ENCODE data around the gene TDP1. TPM values are rescaled to one million over a fixed set of nuclear protein-coding genes. Genes with fewer than 3 reads are reported as not detected.

TDP1 gene
- total RNA-seq, 4 donors from 2014 or later: 7.5 to 9.7 (median 8.4) TPM

- Histone ChIP-seq H3K27ac (replicated peaks in 1 of 4) (no peak overlapping the region), H3K4me3 (no peak overlapping the region), H3K4me1 (no peaks in the 10 kb centered on the region), H3K27me3 (no peaks in the 10 kb centered on the region), H3K36me3 (peaks cover under 1 to 88% (median 35%) of the 10 kb centered on the region in 4 donors), H3K9me3 (no peaks in the 10 kb centered on the region)
- TF ChIP-seq EP300 (IDR thresholded peaks at IDR 0.05) (no peak), POLR2AphosphoS5 (IDR thresholded peaks at IDR 0.05) (no peak), POLR2A (IDR thresholded peaks at IDR 0.05; ENCODE audit: low read depth) (no peak)
- TF ChIP-seq, protein P1, sequence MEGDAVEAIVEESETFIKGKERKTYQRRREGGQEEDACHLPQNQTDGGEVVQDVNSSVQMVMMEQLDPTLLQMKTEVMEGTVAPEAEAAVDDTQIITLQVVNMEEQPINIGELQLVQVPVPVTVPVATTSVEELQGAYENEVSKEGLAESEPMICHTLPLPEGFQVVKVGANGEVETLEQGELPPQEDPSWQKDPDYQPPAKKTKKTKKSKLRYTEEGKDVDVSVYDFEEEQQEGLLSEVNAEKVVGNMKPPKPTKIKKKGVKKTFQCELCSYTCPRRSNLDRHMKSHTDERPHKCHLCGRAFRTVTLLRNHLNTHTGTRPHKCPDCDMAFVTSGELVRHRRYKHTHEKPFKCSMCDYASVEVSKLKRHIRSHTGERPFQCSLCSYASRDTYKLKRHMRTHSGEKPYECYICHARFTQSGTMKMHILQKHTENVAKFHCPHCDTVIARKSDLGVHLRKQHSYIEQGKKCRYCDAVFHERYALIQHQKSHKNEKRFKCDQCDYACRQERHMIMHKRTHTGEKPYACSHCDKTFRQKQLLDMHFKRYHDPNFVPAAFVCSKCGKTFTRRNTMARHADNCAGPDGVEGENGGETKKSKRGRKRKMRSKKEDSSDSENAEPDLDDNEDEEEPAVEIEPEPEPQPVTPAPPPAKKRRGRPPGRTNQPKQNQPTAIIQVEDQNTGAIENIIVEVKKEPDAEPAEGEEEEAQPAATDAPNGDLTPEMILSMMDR (IDR thresholded peaks at IDR 0.05): no peak
- no peak for DNase-seq (ENCODE audit: extremely low spot score)
- WGBS: 79% methylated on average over 5 of the region's 5 CpGs
- intact Hi-C loops (cut with DNase I): no loop called here
Measured at GRCh38 chr14:89986462-89987160, 30.9 kb downstream of the TDP1 start.

GRCh38 chr14:89987161-89987475 is 31.4 kb downstream of the TDP1 start:
- Histone ChIP-seq H3K36me3 (peaks cover 6 to 85% (median 30%) of the 10 kb centered on the region in 4 donors), H3K4me3 (no peak overlapping the region), H3K4me1 (no peaks in the 10 kb centered on the region), H3K27me3 (no peaks in the 10 kb centered on the region), H3K9me3 (no peaks in the 10 kb centered on the region), H3K27ac (replicated peaks in 1 of 4) (no peak overlapping the region)
- intact Hi-C loops (cut with DNase I): no loop called here
- DNase-seq (ENCODE audit: extremely low spot score): no peak
- no peak for TF ChIP-seq EP300 (IDR thresholded peaks at IDR 0.05)
- TF ChIP-seq, protein P1 (IDR thresholded peaks at IDR 0.05): no peak
- no peak for TF ChIP-seq POLR2AphosphoS5 (IDR thresholded peaks at IDR 0.05)
- no peak for TF ChIP-seq POLR2A (IDR thresholded peaks at IDR 0.05; ENCODE audit: low read depth)

DNA sequence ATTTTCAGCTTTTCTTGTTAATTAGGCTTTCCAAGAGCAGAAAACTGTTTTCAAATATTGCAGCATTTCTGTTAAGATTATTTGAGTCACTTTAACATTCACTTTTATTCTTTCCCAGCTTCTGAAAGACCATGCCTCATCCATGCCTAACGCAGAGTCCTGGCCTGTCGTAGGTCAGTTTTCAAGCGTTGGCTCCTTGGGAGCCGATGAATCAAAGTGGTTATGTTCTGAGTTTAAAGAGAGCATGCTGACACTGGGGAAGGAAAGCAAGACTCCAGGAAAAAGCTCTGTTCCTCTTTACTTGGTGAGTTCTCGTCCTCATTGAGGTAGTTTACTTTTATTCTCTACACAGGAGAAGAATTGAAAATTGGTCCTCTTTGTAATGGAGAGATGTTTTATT is 33.1 kb downstream of the TDP1 start:
- intact Hi-C loops (cut with DNase I): no loop called here
- peaks cover 10 to 85% (median 31%) of the 10 kb centered on the region in 4 donors for H3K36me3 ChIP-seq

DNA sequence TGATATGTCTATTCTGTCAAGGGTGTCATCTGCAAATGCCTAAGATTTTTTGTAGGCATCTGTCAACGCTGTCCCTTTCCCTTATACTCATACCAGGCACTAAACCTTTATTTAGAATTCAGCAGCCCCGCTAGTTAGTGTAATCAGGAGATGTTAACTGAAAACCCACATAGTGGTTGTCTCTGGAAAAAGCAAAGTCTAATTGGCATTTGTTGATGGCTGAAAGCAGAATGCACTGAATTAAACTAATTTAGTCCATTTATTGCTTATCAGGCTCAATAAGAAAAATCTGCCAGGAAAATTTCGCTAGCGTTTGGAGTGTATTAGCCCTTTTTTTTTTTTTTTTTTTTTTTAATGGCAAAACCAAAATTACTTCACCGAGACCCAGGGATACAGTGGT is 34.5 kb downstream of the TDP1 start:
- peaks cover 10 to 88% (median 34%) of the 10 kb centered on the region in 4 donors for H3K36me3 ChIP-seq
- no peaks in the 10 kb centered on the region for H3K9me3 ChIP-seq
- no peaks in the 10 kb centered on the region for H3K27me3 ChIP-seq
- no peak overlapping the region for H3K27ac ChIP-seq (replicated peaks in 1 of 4)
- H3K4me3 ChIP-seq: no peak overlapping the region
- intact Hi-C loops (cut with DNase I): no loop called here
- no peaks in the 10 kb centered on the region for H3K4me1 ChIP-seq
- no peak for TF ChIP-seq POLR2A (IDR thresholded peaks at IDR 0.05; ENCODE audit: low read depth)
- no peak for TF ChIP-seq POLR2AphosphoS5 (IDR thresholded peaks at IDR 0.05)
- no peak for TF ChIP-seq EP300 (IDR thresholded peaks at IDR 0.05)
- TF ChIP-seq, protein P1 (IDR thresholded peaks at IDR 0.05): no peak
- DNase-seq (ENCODE audit: extremely low spot score): no peak
- WGBS: 97% methylated on average over 5 of the region's 5 CpGs

More for the DNA sequence above, 33.1 kb downstream of the TDP1 start:
- H3K9me3 ChIP-seq: no peaks in the 10 kb centered on the region
- no peaks in the 10 kb centered on the region for H3K27me3 ChIP-seq
- H3K4me1 ChIP-seq: no peaks in the 10 kb centered on the region
- no peak for DNase-seq (ENCODE audit: extremely low spot score)
- WGBS: 98% methylated on average over 5 of the region's 5 CpGs
- H3K27ac ChIP-seq (replicated peaks in 1 of 4): no peak overlapping the region
- TF ChIP-seq POLR2AphosphoS5 (IDR thresholded peaks at IDR 0.05): no peak
- TF ChIP-seq, protein P1 (IDR thresholded peaks at IDR 0.05): no peak
- TF ChIP-seq POLR2A (IDR thresholded peaks at IDR 0.05; ENCODE audit: low read depth): no peak
- TF ChIP-seq EP300 (IDR thresholded peaks at IDR 0.05): no peak
- H3K4me3 ChIP-seq: no peak overlapping the region

Measured in esophagus muscularis mucosa (tissue), 4 donors.